ENCODE measurements around the gene DPY19L1.
"Not testable (repeated sequence)": the region's sequence is repeated elsewhere in the genome, so short reads cannot be mapped to it uniquely, and the experiment has no call there.

The DPY19L1 gene

DNA sequence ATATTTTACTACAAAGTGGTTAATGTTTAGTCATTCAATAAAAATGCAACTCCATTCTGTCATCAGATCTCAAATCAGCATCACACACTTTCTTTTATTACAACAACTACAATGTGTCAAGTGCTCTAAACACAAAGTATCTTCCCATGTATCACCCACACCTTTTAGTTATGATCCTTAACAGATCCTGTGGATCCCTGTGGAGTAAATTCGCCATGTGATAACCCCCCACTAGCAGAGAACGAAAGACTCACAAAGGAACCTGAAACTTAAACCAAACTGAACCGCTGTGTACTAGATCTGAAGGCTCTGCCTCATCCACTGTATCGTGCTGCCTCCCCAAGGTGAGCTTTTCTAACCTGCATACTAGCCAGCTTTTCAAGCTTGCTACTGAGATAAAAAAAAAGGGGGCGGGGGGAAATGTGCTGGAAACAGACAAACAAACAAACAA, 1.7 kb downstream of the DPY19L1 start:
- in situ Hi-C loops (cut with MboI; ENCODE audit: low sequenced_read_pairs), result no loop called here

DNA sequence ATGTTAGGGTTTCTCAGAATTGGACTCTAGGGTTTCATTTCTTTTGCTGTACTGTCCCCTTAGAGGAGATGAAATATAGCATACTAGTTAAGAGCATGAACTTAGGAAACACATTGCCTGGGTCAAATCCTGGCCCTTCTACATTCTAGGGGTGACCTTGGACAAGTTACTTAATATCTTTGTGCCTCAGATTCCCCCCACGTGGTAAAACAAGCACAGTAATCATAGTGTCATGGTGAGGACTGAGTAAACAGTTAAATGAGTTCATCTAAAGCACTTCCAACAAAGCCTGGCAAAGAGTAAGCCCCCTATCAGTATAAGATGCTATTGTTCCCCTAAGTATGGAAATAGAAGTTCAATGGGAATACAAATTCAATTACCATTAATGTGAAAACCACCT, 5.1 kb downstream of the DPY19L1 start:
- in situ Hi-C loops (cut with MboI; ENCODE audit: low sequenced_read_pairs), result no loop called here

DNA sequence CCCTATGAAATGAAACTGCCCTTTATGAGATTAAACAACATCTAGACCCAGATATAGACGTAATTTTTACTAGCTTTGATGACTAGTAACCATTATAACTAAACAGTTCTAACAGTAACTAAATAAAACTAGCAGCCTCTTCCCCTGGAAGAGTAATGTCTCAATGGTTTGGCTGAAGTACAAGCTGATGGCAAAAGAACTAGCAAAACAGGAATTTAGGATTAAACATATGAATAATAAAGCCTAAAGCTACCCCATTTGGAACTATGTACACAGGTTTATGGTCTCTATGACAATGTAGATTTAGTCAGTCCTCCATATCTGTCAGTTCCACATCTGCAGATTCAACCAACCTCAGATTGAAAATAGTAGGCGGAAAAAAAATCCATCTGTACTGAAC, 6.4 kb downstream of the DPY19L1 start:
- in situ Hi-C loops (cut with MboI; ENCODE audit: low sequenced_read_pairs), result no loop called here

DNA sequence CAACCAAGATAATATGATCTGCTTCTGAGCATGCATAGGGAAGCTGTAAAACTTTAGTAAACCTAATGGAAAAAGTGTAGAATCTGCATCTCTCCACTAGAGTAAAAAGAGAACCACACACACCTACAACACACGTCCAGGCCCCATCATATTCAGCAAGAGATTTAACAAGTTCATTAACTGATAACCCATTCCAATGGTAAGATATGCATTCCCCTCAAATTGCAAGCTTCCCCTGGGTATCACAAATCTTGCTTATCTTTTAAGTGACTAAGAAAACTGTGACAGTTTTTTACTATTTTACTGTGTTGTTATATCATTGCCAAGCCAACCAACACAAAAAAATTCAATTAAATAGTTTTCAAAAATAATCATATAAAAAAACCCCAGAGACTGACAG, 8.0 kb downstream of the DPY19L1 start:
- in situ Hi-C loops (cut with MboI; ENCODE audit: low sequenced_read_pairs), result no loop called here

DNA sequence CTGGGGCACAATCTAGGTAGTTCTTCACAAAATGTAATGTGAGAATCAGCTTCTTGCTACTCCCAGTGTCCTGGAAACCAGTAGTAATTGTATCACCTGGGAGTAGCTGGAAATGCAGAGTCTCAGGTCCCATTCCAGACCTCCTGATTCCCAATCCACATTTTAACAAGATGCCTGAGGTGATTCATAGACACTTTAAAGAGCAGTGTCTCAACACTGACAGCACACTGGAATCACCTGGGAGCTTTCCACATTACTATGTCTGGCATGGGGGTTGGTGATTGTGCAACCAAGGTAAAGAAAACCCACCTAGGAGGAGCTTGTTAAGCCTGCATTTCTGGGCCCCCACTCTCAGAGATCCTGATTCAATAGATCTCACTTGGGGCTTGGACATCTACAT, 11.1 kb downstream of the DPY19L1 start:
- in situ Hi-C loops (cut with MboI; ENCODE audit: low sequenced_read_pairs), result no loop called here

DNA sequence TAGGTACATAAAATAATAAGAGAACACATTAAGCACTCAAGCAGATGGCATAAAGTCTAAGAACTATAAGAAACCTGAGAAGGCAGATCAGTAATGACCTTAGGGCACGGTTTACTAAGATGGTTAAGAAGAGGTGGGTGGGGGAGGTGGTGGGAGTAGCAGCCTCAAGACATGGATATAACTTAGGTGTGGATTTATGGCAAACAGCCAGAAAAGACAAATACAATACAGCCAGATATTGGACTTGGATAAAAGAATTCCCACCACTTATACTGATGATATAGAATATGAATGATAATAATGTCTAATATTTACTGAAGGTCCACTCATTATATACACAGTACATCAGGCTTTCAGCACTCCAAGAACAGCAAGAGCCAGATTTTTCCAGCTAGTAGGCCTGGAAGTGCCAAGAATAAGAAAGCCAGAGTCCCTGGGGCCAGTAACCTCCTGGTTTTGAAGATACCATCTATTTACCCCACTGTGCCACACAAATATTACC, 11.9 kb downstream of the DPY19L1 start:
- in situ Hi-C loops (cut with MboI; ENCODE audit: low sequenced_read_pairs), result no loop called here

DNA sequence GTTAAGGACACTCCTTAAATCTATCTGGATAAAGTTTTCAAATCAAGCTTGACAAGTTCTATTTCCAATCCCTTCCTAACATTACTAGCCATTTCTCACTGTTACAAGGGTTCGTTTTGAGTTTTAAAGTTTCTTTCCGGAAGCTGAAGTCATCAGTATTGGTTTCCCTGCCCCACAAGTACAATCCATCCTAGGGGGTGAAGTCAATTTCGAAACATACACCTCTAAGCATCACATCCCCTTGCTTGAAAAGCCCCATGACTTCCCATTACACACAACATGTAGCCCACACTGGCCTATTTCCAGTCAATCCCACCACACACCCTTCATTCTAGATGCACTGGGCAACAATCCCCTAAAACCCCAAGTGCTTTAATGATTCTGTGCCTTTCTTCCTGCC, 13.0 kb downstream of the DPY19L1 start:
- in situ Hi-C loops (cut with MboI; ENCODE audit: low sequenced_read_pairs), result no loop called here

DNA sequence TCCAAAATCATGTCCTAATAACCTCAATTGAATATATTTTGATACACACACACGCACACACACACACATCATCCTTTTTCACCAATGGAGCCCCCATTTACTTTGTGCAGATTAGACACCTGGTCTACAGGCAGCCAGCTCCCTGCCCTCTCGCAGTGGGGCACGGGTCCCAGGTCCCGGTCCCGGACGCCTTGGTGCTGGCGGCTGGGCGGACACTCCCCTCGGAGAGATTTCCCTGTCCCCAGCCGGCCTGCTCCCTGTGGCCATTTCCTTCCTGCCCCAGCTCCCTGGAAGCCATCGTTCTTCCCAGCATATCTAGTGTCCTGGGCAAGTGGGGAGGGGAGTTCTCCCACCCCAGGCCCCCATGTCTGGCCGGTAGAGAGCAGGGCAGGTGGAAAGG, 14.6 kb downstream of the DPY19L1 start:
- in situ Hi-C loops (cut with MboI; ENCODE audit: low sequenced_read_pairs), result no loop called here

DNA sequence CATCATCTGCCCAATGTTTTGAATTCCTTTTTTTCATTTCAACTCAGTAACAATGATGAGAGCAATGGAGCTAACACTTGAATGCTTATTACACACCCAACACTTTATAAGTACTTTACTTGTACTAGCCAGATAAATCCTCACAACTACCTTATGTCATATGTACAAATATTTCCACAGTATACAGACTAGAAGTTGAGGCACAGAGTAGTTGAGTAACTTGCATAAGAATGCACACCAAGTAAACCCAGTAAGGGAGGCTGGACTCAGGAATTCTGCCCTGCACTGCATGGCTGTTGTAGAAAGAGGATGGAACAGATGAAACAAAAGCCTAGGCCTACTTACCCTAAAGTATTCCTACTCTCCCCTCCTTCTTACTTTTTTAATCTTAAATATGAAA, 15.8 kb downstream of the DPY19L1 start:
- in situ Hi-C loops (cut with MboI; ENCODE audit: low sequenced_read_pairs), result no loop called here

DNA sequence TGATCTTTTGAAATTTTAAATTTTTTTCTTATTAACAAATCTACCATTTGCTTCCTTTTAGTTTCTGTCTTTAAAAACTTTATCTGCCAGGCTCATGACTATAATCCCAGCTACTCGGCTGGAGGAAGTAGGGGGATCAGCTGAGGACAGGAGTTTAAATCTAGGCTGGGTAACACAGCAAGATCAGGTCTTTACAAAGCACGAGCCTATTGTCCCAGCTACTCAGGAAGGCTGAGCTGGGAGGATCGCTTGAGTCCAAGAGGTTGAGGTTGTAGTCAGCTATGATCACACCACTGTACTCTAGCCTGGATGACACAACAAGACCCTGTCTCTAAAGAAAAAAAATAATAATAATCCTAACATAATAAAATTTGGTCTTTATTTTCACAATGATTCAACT, 17.5 kb downstream of the DPY19L1 start:
- in situ Hi-C loops (cut with MboI; ENCODE audit: low sequenced_read_pairs), result no loop called here

DNA sequence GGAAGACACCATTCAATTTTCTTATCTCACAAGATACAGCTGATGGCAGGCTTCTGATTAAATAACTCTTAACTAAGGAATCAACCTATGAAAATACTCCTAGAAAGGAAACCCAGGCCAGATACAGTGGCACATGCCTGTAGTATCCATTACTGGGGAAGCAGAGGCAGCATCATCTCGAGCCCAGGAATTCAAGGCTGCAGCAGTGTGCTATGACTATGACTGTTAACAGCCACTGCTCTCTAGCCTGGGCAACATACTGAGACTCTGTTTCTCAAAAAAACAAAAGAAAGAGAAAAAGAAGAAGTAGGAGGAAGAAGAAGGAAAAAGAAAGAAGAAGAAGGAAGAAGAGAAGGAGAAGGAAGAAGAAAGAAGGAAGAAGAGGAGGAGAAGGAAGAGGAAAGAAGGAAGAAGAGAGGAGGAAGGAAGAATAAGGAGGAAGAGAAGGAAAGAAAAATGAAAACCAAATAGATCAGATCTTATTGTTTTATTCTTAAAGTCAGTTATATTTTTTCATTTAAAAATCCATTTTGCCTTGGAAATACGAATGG, 18.0 kb downstream of the DPY19L1 start:
- in situ Hi-C loops (cut with MboI; ENCODE audit: low sequenced_read_pairs), result no loop called here

DNA sequence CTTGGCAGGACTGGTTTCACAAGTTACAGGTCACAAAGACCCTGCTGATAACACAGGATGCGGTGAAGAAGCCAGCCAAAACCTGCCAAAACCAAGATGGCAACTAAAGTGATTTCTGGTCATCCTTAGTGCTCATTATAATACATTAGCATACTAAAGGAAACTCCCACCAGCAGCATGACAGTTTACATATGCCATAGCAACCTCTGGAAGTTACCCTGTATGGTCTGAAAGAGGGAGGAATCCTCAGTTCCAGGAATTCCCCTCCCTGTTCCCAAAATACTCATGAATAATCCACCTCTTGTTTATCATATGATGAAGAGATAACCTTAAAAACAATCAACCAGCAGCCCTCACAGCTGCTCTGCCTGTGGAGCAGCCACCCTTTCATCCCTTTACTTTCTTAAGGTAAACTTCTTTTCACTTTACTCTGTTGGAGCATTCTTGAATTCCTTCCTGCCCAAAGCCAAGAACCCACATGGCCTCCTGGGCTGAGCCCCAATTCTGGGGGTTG, 21.9 kb downstream of the DPY19L1 start:
- in situ Hi-C loops (cut with MboI; ENCODE audit: low sequenced_read_pairs), result no loop called here

DNA sequence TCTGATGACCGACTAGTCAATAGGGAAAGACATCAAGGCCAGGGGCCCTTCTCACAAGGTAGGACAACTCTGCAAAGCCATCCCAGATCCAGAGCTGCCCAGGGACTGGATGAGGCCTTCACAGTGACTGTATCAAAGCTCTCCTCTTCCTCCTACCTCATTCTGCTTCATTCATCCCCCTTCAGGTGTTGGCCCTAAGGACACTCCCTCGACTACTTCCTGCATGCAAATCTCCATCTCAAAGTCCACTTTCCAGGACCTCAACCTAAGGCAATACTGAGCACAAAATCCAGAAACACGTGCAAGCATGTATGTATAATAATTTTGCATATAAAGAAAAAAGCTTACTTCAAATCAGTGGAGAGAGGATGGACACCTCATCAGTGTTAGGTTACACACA, 25.1 kb downstream of the DPY19L1 start:
- in situ Hi-C loops (cut with MboI; ENCODE audit: low sequenced_read_pairs), result no loop called here

DNA sequence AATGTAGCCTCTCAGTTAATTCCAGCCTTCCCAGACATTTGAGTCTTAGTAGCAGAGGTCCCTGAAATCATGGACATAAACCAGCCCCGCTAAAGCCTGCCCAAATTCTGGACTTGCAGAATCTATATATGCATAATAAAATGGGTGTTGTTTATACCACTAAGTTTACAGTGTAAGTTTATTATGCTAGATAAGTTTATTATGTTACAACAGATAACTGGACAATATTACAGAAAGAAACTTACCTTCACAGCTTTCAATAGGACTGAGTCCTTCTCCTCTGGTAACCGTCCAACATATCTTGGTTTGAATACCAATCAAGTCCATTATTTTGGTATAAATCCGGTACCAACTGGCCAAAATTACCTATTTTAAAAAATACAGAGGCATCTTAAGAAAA, 26.2 kb downstream of the DPY19L1 start:
- in situ Hi-C loops (cut with MboI; ENCODE audit: low sequenced_read_pairs), result no loop called here

DNA sequence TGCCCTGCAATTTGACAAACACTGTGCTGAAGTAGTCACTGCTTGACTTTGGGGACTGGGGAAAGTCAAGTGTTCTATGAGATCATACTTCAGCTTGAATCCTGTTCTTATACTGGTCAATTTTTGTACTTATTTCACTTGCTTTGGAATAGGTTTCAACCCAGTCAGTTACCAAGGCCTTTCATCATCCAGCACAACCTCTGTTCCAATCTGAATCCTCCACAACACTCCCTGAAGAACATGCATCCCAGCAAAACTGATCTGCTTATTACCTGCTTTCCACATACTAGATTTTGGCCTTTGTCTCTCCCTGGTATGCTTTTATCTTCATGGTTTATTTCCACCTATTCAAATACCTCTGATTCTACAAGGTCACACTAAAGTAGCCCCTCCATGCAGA, 29.5 kb downstream of the DPY19L1 start:
- in situ Hi-C loops (cut with MboI; ENCODE audit: low sequenced_read_pairs), result no loop called here

DNA sequence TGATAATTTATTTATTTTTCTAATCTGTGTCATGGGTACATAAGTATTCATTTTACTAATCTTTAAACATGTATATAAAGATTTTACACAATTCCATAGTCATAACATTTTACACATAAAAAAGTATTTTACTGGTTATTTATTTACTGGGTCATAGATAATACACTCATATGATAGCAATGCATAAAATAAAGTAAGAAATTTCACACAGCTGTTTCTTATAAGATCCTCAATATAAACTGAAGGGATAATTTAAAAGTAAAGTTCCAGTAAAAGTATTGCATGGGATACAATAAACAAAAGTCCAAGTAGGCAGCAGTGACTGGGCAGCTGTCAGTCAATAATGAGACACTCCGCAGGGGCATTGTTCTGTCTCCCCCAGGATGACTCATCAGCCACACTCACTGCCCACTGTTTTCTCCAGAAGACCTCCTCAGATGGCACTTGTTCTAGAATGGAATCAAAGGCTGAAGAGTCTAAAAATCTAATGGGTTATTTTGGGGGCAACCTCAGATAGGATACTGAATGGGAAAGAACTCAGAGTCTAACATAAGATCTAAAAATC, 32.7 kb downstream of the DPY19L1 start:
- in situ Hi-C loops (cut with MboI; ENCODE audit: low sequenced_read_pairs), result no loop called here

DNA sequence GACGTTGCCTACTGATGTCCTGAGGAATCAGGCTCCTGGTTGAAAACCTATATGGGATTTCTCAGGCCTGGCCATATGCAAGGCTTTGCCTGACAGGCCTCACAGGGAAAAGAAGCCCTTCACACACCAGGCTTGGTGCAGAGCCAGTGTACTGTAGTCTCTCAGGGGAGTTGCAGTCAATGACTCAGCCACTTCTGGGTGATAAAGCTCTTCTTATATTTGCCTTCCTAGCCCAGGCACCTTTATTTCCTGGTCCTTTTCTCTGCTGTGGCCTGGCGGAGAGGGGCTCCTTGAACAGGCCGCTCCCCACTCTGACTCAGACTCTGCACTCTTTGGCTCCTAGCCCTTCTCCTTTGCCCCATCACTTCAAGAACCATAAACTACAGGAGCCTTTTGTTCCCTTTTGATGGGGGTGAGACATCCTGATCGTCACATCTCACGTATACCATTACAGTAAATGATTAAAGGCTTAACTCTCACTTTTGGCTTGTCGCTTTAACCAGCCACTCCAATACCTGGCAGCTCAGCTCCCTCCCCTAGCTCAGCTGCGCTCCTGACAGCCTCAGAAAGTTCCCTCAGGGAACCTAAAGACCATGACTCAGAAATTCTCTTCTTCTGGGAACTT, 33.5 kb downstream of the DPY19L1 start:
- in situ Hi-C loops (cut with MboI; ENCODE audit: low sequenced_read_pairs), result no loop called here

DNA sequence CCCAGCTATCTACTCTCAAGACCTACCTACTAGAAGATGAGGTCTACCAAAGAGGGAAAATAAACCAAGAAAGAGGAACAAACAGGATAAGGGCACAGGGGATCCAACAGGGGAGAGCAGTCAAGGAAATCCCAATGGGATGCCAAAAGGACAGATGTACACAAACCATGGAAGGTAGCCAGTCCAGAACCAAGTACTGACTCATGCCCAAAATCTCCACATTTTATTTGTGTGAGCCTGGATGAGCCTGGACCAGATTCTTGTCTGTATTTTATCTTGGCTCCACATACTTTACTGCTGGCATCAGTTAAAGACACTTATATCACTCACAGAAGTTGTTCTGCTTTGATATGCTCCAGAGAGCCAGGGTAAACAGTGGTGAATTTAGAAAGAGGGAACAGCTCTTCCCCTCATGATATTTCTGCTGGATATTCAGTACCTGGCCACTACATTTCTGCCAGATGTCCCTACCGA, 34.1 kb downstream of the DPY19L1 start:
- in situ Hi-C loops (cut with MboI; ENCODE audit: low sequenced_read_pairs), result not testable (repeated sequence)

DNA sequence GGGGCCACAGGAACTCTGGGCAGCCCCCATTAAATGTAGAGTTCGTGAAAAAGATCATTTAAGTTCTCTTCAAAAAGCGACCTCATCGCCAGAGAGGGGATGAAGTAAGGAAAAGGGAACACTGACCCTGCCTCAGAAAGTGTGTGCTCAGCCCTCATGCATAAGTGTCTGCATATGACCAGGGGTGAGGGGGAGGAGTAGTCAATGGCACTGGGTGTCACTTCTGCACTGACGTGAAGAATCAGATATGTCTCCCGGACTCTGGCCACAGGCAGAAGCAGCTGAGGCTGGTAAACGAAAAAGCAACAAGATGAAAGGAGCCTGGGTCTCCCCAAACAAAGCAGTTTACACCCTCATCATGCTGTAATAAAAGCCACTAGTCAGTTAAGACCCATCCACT, 39.0 kb downstream of the DPY19L1 start:
- in situ Hi-C loops (cut with MboI; ENCODE audit: low sequenced_read_pairs), result not testable (repeated sequence)

DNA sequence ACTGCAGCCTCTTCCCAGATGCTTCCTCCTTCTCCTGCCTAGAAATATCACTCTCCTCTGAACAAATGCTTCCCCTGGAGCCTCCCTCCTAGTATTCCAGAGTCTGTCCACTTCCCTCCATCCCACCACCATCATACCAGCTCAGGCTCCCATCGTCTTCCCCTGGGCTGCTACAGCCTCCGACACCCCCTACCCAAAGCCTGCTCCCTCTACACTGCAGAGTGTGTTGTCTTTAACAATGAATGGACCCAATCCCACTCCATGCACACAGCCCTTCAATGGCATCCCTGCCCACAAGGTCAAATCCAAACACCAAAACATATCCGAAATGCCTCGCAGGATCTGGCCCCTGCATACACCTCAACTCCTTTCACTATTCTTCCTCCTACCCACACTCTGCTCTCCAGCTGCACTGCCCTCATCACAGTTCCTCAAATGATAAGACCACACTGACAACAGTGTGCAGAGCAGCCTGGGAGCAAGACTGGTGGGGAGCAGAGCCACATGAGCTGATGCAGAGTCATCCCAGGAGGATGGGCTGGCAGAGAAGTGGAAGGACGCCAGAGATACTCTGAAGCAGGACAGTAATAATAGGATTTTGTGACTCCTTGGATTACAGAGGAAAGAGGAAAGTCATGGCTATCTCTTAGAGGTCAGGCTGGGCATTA, 40.7 kb downstream of the DPY19L1 start:
- in situ Hi-C loops (cut with MboI; ENCODE audit: low sequenced_read_pairs), result not testable (repeated sequence)

DNA sequence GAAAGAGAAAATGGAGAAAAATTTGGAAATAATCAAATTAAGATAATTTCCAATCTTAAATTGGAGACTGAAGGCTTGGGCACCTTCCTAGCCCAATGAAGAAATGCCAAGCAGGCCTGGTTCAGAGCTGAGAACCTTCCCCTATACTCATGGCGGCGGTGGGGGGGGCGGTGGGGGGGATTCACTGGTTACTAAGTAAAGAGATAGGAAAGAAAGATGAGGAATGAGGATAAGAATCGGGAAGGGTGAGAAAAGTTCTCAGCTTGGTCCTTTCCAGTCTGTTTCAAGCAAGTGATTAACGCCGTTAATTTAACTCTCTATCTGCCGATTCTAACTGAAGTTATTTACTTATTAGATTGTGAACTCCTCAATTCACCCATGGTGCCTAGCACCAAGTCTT, 41.5 kb downstream of the DPY19L1 start:
- in situ Hi-C loops (cut with MboI; ENCODE audit: low sequenced_read_pairs), result no loop called here
